Mesodermal cell (in vitro differentiated cells): ENCODE data around the gene GABRB1.
A peak's percentile ranks its signal among the peaks of the same experiment; 100 is the strongest.

ENCODE experiments used
- H3K27ac ChIP-seq: 2 replicates; pipeline ENCODE4 v1.7.0; 2013; ENCODE audit warnings: mild to moderate bottlenecking, low read depth, low read length, moderate library complexity; ENCODE audit not compliant: severe bottlenecking
- H3K36me3 ChIP-seq: 2 replicates; pipeline ENCODE4 v1.7.1; 2013; ENCODE audit warnings: mild to moderate bottlenecking, low read length, moderate library complexity; ENCODE audit not compliant: control insufficient read depth, insufficient read depth
- H3K4me1 ChIP-seq: one replicate; pipeline ENCODE4 v1.7.1; 2013; ENCODE audit warnings: mild to moderate bottlenecking, low read length; ENCODE audit not compliant: insufficient read depth, control insufficient read depth, poor library complexity, severe bottlenecking
- H3K4me3 ChIP-seq: 2 replicates; pipeline ENCODE4 v1.7.0; 2013; ENCODE audit warnings: low read length, control low read depth, mild to moderate bottlenecking; ENCODE audit not compliant: insufficient read depth, poor library complexity, severe bottlenecking; ENCODE audit errors: extremely low read depth
- H3K9me3 ChIP-seq: 2 replicates; pipeline ENCODE4 v1.7.1; 2013; ENCODE audit warnings: mild to moderate bottlenecking, low read length, moderate library complexity; ENCODE audit not compliant: control insufficient read depth
- WGBS, 2 experiments: methylation state at CpG; one replicate each; pipeline ENCODE4 v1.1.5; 2013; ENCODE audit warnings: missing lambda C conversion rate in 2 of 2; ENCODE audit not compliant: insufficient coverage in 2 of 2; 5-methylcytosine and 5-hydroxymethylcytosine counted together

GABRB1 gene

GRCh38 chr4:47118192-47118929 is 87.0 kb downstream of the GABRB1 start:
- no peak overlapping the region for H3K27ac ChIP-seq
- no peak overlapping the region for H3K4me3 ChIP-seq
- H3K4me1 ChIP-seq: no peaks in the 10 kb centered on the region
- H3K9me3 ChIP-seq: no peaks in the 10 kb centered on the region
- WGBS, 2 experiments: no CpG with 5 or more reads among the region's 3 CpGs
- H3K36me3 ChIP-seq: no peaks in the 10 kb centered on the region

DNA sequence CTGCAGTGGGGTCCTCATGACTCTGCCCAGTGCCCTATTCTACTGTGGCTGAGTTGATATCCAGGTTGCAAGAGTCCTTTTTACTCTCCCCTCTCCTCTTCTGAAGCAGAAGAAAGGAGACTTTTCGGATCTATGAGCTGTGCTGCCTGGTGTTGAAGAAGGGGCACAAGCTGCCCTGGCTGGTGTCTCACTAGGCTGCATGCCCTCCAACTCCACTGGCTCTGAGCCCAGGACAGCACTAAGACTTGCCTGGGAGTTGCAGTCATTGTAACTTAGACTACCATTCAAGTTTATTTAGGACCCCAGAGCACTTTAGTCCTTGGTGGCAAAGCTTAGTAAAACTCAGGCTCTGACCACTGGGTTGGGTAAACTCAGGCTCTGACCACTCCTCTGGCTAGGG is 89.4 kb downstream of the GABRB1 start:
- H3K4me1 ChIP-seq: no peaks in the 10 kb centered on the region
- no peak overlapping the region for H3K4me3 ChIP-seq
- no CpG with 5 or more reads among the region's 1 CpG for WGBS, 2 experiments

DNA sequence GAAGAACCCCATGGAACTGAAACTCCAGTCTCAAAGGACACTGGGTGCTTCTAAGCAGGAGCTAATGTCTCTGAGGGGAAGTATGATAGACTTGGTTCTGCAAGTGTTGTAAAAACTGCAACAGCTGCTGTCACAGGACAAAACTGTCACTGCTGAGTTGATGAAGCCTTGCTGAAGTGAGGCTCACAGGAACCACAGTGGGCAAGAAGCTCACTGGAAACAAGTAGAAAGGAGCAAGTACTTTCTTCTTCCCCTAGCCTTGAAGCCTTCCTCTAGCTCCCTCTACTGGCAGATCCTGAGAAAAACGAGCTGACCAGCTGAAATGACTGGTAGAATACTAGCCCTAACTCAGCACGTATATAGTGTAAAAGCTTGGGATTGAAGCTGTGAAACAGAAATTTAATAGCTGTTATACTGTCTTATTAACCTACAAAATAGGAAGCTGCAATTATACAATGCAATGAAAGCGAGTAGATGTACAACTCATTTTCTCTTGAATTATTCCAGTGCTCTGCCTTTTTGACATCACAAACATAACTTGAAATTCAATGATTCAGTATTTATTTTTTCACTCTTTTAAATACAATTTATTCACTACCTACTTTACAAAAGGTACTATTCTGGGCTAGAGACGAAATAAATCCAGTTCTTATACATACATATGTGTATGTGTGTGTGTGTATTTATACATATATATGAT is 91.4 kb downstream of the GABRB1 start:
- Histone ChIP-seq H3K9me3 (no peaks in the 10 kb centered on the region), H3K4me1 (no peaks in the 10 kb centered on the region), H3K4me3 (no peak overlapping the region), H3K27ac (no peak overlapping the region), H3K36me3 (no peaks in the 10 kb centered on the region)
- WGBS, 2 experiments: 0% methylated on average over 1 of the region's 4 CpGs; no CpG with 5 or more reads in 1 of the 2 experiments

More for the DNA sequence above, 89.4 kb downstream of the GABRB1 start:
- H3K9me3 ChIP-seq: no peaks in the 10 kb centered on the region
- H3K36me3 ChIP-seq: no peaks in the 10 kb centered on the region
- no peak overlapping the region for H3K27ac ChIP-seq

DNA sequence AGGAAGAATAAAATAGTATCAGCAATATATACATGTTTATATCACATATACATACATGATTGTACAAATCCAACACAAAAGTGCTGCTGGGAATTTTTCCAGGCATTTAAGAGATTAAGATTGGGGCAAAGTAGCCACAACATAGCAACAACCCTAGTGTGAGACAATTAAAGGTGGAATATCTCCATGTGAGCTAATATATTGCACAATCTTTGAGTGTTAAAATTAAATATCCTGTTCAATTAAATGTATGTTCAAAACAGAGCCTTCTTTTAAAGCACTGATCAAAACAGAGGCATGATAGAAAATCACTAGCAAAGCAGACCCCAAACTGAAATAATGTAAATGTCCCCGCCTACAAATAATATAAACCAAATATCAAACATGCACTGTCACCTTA is 97.6 kb downstream of the GABRB1 start:
- no CpG with 5 or more reads among the region's 1 CpG for WGBS, 2 experiments
- no peaks in the 10 kb centered on the region for H3K36me3 ChIP-seq
- H3K4me3 ChIP-seq: no peak overlapping the region
- no peak overlapping the region for H3K27ac ChIP-seq
- H3K9me3 ChIP-seq: no peaks in the 10 kb centered on the region
- no peaks in the 10 kb centered on the region for H3K4me1 ChIP-seq

GRCh38 chr4:47135210-47135609 is 103.8 kb downstream of the GABRB1 start:
- no peak overlapping the region for H3K4me3 ChIP-seq
- WGBS, 2 experiments: 82 to 93% methylated on average over 3 of the region's 4 CpGs

DNA sequence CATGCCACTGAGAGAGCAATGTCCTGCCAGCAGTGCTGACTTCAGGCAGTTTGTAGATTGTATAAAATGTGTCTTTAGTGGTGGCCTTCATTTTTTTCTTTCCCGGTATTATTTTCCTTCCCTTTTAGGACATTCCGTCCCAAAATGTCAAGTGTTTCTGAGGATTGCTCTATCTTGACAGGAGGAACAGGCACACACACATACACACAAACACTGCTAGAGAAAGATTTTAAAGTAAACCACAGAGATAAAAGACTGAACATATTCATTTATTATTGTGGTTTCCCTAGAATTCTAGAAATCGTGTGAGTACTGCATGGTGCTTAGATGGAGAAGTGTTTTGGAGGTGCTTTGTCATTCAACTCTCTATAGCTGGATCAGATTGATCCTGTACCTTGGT is 111.9 kb downstream of the GABRB1 start:
- Histone ChIP-seq H3K4me1 (peaks cover 12% of the 10 kb centered on the region), H3K4me3 (no peak overlapping the region)
- WGBS, 2 experiments: no CpG with 5 or more reads among the region's 3 CpGs

More at GRCh38 chr4:47135210-47135609, 103.8 kb downstream of the GABRB1 start:
- H3K4me1 ChIP-seq: no peaks in the 10 kb centered on the region
- no peaks in the 10 kb centered on the region for H3K9me3 ChIP-seq
- H3K27ac ChIP-seq: no peak overlapping the region
- H3K36me3 ChIP-seq: no peaks in the 10 kb centered on the region

GRCh38 chr4:47145630-47146029 is 114.3 kb downstream of the GABRB1 start:
- WGBS, 2 experiments: 37 to 49% methylated on average over 3 of the region's 4 CpGs
- Histone ChIP-seq H3K4me1 (peaks cover 12% of the 10 kb centered on the region), H3K27ac (peak overlapping the region; percentile 16), H3K9me3 (no peaks in the 10 kb centered on the region), H3K4me3 (no peak overlapping the region), H3K36me3 (no peaks in the 10 kb centered on the region)

More for the DNA sequence above, 111.9 kb downstream of the GABRB1 start:
- no peak overlapping the region for H3K27ac ChIP-seq
- no peaks in the 10 kb centered on the region for H3K9me3 ChIP-seq
- no peaks in the 10 kb centered on the region for H3K36me3 ChIP-seq

- Histone ChIP-seq H3K27ac (no peak overlapping the region), H3K36me3 (no peaks in the 10 kb centered on the region), H3K4me1 (no peaks in the 10 kb centered on the region), H3K4me3 (no peak overlapping the region), H3K9me3 (no peaks in the 10 kb centered on the region)
- 96 to 100% methylated on average over 3 to 4 of the region's 6 CpGs for WGBS, 2 experiments
These were observed 123.5 kb downstream of the GABRB1 start for GRCh38 chr4:47154816-47155370.

- Histone ChIP-seq H3K9me3 (no peaks in the 10 kb centered on the region), H3K36me3 (no peaks in the 10 kb centered on the region), H3K27ac (no peak overlapping the region), H3K4me3 (no peak overlapping the region), H3K4me1 (no peaks in the 10 kb centered on the region)
- 100% methylated on average over 1 of the region's 3 CpGs for WGBS, 2 experiments
These were observed 124.6 kb downstream of the GABRB1 start for GRCh38 chr4:47155919-47156318.

DNA sequence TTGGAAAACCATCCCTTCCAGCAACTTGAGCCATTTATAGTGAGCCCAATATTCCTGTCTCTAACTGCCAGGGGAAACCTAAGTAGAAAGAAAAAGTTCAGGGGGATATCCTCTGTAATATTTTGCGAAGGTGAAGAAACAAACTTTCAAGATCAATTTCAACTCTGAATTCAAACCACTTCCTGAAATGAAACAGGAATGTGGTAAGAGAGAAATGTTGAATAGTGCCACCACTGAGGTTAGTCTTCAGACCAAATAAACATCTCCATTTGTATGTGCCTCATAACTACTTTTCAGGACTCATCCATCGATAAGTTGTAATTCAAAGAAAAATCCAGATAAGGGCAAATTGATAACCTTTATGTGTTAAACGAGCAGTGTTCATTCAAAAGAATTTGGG is 128.7 kb downstream of the GABRB1 start:
- Histone ChIP-seq H3K36me3 (no peaks in the 10 kb centered on the region), H3K9me3 (no peaks in the 10 kb centered on the region), H3K27ac (no peak overlapping the region), H3K4me3 (no peak overlapping the region), H3K4me1 (no peaks in the 10 kb centered on the region)
- WGBS, 2 experiments: 100% methylated on average over 1 of the region's 3 CpGs; no CpG with 5 or more reads in 1 of the 2 experiments
